NCI-H2029 treated with DMSO at 0.1 percent for 48 hours (cell line): Measurements from ENCODE around the gene F2RL2.
"Not testable (repeated sequence)": the region's sequence is repeated elsewhere in the genome, so short reads cannot be mapped to it uniquely, and the experiment has no call there.

Experiments
- DNase-seq: peaks from one replicate; lab custom pipeline; 2025; lab: John Stamatoyannopoulos, UW

Gene F2RL2

GRCh38 chr5:76622076-76622475 lies 1.1 kb downstream of the F2RL2 start:
- no peak for DNase-seq

GRCh38 chr5:76620166-76620565 lies 3.0 kb downstream of the F2RL2 start:
- DNase-seq: no peak

GRCh38 chr5:76617675-76618074 lies 5.5 kb downstream of the F2RL2 start:
- no peak for DNase-seq

- no peak for DNase-seq
These were observed 6.0 kb downstream of the F2RL2 start for GRCh38 chr5:76617229-76617628.

DNA sequence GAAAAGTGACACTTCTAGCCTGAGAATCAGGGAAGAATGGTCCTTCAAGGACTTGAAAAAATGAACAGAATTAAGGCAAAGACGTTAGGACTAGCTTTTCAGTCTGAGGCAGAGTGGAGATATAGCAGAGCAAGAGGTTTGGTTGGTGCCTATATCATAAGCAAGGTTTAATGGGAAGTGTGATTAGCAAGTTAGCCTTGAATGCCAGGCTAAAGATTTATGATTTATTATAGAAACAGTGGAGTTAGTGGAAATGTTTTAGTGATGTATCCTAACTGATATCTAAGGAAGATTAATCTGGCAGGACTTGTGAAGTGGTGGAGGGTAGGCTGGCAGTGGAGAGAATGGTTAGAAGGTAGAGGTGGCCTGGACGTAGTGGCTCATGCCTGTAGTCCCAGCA lies 7.0 kb downstream of the F2RL2 start:
- DNase-seq: no peak

DNA sequence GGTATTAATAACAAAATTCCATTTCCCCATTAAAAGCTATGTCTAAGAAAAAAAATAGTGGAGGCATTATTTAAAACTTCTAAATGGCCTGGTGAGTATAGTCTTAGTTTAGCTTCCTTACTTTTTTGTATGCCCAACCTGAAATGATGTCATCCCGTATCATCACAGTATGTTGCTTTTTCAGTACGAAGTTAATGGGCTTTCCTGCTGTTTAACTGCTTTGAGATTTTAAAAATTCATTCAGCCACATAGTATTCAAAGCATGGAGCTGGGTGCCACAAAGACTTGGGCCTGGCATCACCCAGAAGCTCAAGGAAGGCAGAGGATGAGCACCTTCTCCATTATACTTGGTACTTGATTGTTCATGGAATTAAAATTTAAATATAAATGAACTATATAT lies 7.4 kb downstream of the F2RL2 start:
- no peak for DNase-seq

DNA sequence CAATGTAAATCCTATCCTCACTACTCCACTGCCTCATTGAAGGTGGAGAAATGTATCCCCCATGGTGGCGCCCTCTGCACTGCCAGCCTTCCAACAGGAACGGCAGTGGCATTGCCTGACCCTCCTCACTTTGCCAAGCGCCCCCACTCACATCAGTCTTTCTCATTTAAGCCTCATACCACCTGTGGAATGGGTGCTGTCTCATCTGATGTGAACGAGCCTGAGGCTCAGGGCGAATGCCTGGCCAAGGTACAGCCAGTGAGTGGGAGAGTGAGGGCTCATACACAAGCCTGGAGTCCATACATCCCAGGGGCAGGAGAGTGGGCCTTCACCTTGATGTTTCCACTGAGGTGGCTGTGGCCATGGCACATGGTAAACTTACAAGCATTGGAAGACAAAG lies 10.3 kb downstream of the F2RL2 start:
- DNase-seq: no peak

DNA sequence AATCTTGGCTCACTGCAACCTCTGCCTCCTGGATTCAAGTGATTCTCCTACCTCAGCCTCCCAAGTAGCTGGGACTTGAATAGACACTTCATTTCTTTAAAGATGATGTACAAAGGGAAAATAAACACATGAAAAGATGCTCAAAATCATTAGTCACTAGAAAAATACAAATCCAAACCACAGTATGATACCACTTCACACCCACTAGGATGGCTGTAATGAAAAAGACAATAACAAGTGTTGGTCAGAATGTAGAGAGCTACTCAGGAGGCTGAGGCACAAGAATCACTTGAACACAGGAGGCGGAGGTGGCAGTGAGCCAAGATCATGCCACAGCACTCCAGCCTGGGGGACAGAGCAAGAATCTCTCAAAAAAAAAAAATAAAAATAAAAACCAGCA lies 13.0 kb downstream of the F2RL2 start:
- peak; percentile 73 for DNase-seq

DNA sequence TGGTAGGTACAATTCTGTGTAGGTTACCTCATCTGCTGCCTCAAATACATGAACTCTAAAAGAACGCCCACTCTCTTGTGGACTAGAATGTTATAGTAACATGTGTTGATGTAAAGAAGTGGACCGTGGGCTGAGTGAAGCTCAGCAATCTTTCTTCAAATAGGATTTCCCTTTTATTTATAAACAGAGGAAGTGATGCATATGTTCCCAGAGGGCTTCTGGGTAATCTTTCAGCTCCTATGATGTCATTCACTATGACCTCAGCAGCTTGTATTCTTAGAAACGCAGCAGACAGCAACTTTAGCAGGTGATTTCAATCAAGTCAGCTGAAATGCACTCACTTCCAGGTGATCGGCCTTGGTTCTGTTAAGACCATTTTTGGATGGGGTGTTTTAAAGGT lies 14.4 kb downstream of the F2RL2 start:
- no peak for DNase-seq

DNA sequence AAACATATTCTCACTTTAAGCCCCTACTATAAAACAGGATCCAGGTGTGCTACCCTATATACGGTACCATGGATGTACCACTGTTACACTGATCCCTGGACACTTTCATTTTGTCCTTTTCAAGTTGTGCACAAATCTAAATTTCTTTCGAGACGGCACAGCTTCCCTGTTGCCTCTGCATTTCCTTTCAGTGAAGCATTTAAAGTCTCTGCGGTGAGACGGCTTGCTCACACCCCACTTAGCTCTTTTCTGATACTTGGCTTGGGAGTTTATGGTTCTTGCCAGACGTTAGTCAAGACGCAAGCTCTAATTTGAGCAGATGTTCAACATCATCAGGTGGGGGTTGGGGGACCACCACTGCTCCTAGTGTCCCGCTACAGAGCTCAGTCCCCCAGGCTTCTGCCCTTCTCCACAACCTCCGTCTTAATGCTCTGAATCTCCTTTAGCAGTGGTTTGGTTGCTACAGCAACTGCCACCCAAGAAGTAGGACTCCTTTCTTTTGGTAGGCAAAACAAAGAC lies 15.8 kb downstream of the F2RL2 start:
- no peak for DNase-seq

GRCh38 chr5:76606701-76607100 lies 16.5 kb downstream of the F2RL2 start:
- DNase-seq: no peak

- no peak for DNase-seq
These were observed 18.4 kb downstream of the F2RL2 start for GRCh38 chr5:76604838-76605237.

GRCh38 chr5:76603991-76604390 lies 19.2 kb downstream of the F2RL2 start:
- not testable (repeated sequence) for DNase-seq

- DNase-seq: no peak
These were observed 21.0 kb downstream of the F2RL2 start for GRCh38 chr5:76602094-76602726.

DNA sequence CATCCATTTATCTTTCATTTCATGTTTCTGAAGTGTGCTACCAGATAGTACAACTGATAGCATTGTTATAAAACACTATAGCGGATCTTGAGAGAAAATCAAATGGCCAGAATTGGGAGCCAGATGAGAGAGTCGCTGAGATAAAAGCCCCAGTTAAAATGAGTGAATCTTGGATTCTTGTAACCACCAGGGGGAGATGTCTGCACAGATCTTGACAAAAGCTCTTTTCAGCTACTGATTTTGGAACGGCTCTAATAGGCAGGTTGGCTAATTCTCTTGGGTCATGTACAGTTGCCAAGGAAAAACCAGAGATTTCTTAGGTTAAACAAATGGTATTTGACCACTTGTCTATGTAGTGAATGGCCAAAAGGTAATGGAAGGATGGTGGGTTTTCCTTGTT lies 21.7 kb downstream of the F2RL2 start:
- peak; percentile 8 for DNase-seq

DNA sequence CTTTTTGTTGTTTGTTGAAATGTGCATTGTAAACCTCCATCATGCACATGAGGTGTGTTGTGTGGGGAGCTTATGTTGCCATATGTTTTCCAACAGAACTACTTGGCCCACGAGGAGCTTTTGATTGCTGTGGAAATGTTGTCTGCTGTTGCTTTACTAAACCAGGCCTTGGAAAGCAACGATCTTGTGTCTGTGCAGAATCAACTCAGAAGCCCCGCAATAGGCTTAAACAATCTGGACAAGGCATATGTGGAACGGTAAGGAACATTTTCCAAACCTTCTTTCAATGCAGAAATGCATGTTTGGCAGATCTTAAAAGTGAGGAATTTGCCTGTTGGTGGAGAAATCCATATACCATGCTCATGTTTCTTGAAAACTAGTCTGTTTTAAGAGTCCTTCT lies 22.5 kb downstream of the F2RL2 start:
- DNase-seq: no peak

GRCh38 chr5:76598531-76598930 lies 24.7 kb downstream of the F2RL2 start:
- no peak for DNase-seq

DNA sequence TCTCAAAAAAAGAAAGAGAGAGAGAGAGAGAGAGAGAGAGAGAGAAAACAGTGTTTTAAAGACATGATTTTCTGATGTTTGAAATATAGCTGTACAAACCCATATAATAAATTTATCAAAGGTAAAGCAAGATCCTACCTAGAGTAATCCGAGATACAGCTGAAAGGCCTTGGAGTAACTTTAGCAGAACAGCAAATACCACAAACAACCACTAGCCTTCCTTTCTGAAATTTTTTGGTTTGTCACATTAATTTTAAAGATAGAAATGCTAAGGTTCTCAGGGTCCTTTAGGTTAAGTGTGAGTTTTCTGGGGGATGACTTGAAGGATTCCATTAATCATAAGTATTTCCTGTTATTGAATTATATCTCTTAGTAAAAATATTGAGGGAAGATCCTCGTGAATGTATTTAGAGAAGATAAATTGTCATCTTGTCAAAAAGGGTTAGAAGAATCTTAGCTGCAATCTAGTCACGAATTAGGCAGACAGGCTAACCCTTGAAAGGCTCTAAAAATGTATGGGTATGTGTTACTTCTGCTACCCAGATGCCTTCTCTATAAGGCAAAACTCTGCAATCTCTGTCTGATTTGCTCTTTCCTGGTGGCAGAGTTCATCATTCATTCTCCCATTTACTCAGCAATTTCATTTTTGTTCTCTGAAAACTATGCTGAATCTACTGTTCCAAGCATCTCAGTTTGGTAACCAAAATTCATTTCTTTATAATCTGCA lies 27.3 kb downstream of the F2RL2 start:
- no peak for DNase-seq

- no peak for DNase-seq
These were observed 29.1 kb downstream of the F2RL2 start for GRCh38 chr5:76594107-76594506.

GRCh38 chr5:76592692-76593091 lies 30.5 kb downstream of the F2RL2 start:
- no peak for DNase-seq

GRCh38 chr5:76591366-76591765 lies 31.8 kb downstream of the F2RL2 start:
- no peak for DNase-seq

DNA sequence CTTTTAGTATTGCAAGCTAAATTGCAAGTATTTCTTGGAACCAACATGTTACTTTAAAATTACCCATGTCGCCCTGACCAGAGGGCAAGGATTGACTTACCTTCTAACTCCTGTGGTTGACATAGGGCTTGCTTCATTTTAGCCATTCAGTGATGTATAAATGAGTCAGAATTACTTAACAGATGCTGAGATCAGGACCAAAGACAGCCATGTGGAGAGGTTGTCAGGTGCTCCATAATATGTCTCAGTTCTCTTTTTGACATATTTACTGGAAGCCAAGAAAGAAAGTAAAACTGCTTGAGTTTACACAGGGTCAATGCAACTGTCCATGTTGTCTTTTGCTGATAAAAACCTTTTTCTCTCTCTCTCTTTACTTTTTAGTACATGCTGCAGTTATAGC lies 33.2 kb downstream of the F2RL2 start:
- no peak for DNase-seq

GRCh38 chr5:76586531-76586930 lies 36.7 kb downstream of the F2RL2 start:
- no peak for DNase-seq

DNA sequence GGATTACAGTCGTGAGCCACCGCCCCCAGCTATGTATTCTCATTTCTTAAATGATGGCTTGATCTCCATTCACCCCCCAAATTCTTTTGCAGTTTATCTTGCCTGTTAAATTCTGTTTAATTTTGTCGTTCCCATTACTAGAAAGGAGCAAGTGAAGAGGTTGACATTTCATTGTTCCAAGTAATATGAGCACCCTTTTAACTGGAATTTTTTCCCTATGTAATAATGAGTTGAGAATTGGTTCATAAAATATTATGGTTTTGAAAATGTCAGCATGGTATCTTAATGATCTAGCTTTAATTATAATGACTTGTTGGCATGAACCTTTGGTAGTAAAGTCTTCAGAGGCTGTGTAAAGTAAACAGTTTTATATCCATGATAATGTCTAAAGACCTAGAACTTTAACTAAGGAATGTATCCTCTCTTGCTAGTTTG lies 37.4 kb downstream of the F2RL2 start:
- DNase-seq: no peak
